ENCODE results near the gene F10. TPM values are rescaled to one million over a fixed set of nuclear protein-coding genes. Genes with fewer than 3 reads are reported as not detected.
A peak's percentile ranks its signal among the peaks of the same experiment; 100 is the strongest.

Gene F10
- total RNA-seq, 1 donor from 2014 or later, result 3.5 TPM

DNA sequence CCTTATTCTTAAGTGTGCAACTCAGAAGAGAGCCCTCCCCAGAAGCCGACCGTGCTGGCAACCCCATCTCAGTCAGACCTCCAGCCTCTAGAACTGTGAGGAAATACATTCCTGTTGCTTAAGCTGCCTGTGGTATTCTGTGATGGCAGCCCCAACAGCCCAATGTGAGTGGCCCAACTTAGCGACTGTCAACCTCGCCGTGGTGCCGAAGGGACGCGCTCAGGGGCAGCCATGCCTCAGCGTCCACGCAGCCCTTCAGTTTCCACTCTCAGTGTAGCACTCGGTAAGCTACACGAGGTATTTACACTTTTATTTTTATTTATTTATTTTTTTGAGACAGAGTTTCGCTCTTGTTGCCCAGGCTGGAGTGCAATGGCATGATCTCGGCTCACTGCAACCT lies 54.2 kb downstream of the F10 start:
- DNase-seq, result no peak
- no peak overlapping the region for H3K27ac ChIP-seq (replicated peaks)
- intact Hi-C loops (cut with micrococcal nuclease), result no loop called here
- H3K4me3 ChIP-seq, result no peak overlapping the region
- peaks cover 31% of the 10 kb centered on the region for H3K4me1 ChIP-seq
- no peaks in the 10 kb centered on the region for H3K9me3 ChIP-seq (replicated peaks)
- H3K27me3 ChIP-seq (ENCODE audit: low read depth), result no peaks in the 10 kb centered on the region
- no peak for TF ChIP-seq CTCF (IDR thresholded peaks at IDR 0.05; ENCODE audit: borderline replicate concordance)
- H3K36me3 ChIP-seq, result peaks cover 73% of the 10 kb centered on the region

DNA sequence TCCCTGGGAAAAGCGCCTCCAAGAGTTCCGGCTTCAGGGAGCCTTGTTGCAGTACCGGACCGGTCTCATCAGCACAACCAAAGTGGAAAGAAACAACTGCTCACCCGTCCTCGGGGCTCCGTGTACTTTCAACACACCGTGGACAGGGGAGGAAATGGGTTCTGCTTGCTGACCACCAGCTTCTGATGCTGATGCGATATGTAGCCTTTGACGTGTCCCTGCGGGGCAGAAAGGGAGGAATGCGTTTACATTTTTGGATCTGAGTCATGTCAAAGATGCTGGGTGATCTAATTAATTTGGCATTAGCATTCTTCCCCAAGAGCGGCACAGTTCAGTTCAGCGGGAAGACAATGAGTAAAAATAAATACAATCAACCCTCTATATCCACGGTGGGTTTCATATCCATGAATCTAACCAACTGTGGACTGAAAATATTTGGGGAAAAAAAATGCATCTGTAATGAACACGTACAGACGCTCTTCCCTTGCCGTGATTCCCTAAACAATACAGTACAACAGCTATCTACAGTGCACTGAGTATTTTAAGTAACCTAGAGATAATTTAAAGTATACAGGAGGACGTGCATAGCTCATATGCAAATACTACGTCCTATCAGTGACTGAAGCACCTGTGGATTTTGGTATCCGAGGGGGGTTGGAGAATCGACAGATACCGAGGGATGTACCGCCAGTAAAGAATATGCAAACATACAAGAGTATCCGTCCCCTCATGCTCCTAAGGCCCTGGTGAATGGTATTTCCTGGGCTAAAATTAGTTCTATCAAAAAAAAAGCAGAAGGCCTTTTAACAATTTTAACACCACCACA lies 55.7 kb downstream of the F10 start:
- no peak for TF ChIP-seq CTCF (IDR thresholded peaks at IDR 0.05; ENCODE audit: borderline replicate concordance)
- H3K9me3 ChIP-seq (replicated peaks), result no peaks in the 10 kb centered on the region
- H3K27me3 ChIP-seq (ENCODE audit: low read depth), result no peaks in the 10 kb centered on the region
- H3K4me3 ChIP-seq, result no peak overlapping the region
- DNase-seq, result no peak
- intact Hi-C loops (cut with micrococcal nuclease), result no loop called here
- peaks cover 31% of the 10 kb centered on the region for H3K4me1 ChIP-seq
- H3K27ac ChIP-seq (replicated peaks), result no peak overlapping the region
- H3K36me3 ChIP-seq, result peaks cover 86% of the 10 kb centered on the region

DNA sequence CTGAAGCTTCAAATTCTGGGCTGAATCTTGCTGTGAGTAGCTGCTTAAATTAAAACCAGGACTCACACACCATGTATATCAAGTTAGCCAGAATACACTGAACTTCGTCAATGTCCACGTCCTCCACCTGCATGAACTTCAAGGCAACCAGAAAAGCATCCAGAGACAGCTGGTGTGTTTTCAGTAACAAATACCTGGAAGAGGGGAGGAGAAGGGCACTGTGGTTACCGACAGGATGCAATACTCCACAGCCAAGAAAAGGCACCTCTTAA lies 56.2 kb downstream of the F10 start:
- Histone ChIP-seq H3K9me3 (replicated peaks) (no peaks in the 10 kb centered on the region), H3K27me3 (ENCODE audit: low read depth) (no peaks in the 10 kb centered on the region), H3K27ac (replicated peaks) (peak overlapping the region; percentile 44), H3K36me3 (peaks cover 91% of the 10 kb centered on the region), H3K4me1 (peaks cover 31% of the 10 kb centered on the region), H3K4me3 (no peak overlapping the region)
- TF ChIP-seq CTCF (IDR thresholded peaks at IDR 0.05; ENCODE audit: borderline replicate concordance), result no peak
- intact Hi-C loops (cut with micrococcal nuclease), result no loop called here
- DNase-seq, result no peak

DNA sequence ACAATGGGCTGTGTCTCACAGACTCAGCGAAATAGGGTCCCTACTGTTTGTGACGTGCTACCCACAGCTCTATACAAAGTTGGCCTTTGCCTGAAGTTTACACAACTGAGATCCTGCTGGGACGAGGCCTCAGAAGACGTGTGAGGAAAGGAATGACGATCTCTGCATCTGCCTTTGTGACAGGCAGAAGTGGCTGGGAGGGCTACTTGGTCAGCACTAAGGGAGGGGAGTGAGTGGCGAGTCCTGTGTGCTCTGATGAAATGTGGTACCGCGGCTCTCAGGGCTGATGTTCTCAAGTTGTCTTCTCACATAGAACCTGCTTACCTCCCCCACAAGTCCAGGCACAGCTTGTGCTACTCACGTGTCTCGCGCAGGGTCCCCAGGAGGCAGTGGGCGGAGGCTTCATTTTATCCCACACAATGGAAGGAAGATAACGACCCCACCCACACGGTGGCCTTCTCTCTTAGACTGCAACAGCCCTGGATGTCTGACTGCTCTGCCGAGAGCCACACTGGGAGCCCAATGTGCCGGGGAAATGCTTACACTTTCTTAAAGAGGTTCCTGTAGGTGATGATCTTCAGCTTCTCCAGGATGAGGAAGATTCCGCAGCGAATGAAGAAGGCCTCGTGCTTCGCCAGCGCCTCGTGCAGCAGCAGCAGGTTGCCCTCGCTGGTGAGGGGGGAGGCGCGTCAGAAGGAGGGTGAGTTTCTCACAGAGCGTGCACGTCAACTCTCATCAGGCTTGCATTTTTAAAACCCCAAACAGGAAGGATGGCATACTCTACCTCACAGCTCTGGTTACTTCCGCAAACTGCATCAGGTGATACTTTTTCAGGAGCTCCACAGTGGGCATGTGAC lies 57.0 kb downstream of the F10 start:
- peaks cover 95% of the 10 kb centered on the region for H3K36me3 ChIP-seq
- intact Hi-C loops (cut with micrococcal nuclease), result no loop called here
- TF ChIP-seq CTCF (IDR thresholded peaks at IDR 0.05; ENCODE audit: borderline replicate concordance), result no peak
- no peaks in the 10 kb centered on the region for H3K9me3 ChIP-seq (replicated peaks)
- peak overlapping the region; percentile 44 for H3K27ac ChIP-seq (replicated peaks)
- no peaks in the 10 kb centered on the region for H3K27me3 ChIP-seq (ENCODE audit: low read depth)
- H3K4me3 ChIP-seq, result no peak overlapping the region
- peaks cover 31% of the 10 kb centered on the region for H3K4me1 ChIP-seq
- DNase-seq, result no peak

- Histone ChIP-seq H3K36me3 (peaks cover 80% of the 10 kb centered on the region), H3K9me3 (replicated peaks) (no peaks in the 10 kb centered on the region), H3K27me3 (ENCODE audit: low read depth) (no peaks in the 10 kb centered on the region), H3K4me1 (peaks cover 36% of the 10 kb centered on the region), H3K27ac (replicated peaks) (no peak overlapping the region), H3K4me3 (no peak overlapping the region)
- DNase-seq, result no peak
- TF ChIP-seq CTCF (IDR thresholded peaks at IDR 0.05; ENCODE audit: borderline replicate concordance), result no peak
- intact Hi-C loops (cut with micrococcal nuclease), result no loop called here
Observed at GRCh38 chr13:113182046-113182445, 59.4 kb downstream of the F10 start.
